ENCODE results near the gene ZNF469. TPM values are rescaled to one million over a fixed set of nuclear protein-coding genes. Genes with fewer than 3 reads are reported as not detected.
A peak's percentile ranks its signal among the peaks of the same experiment; 100 is the strongest.

Gene ZNF469
- total and polyA plus RNA-seq, 9 of the 15 experiments (the other 6 are each of a cell fraction or from before 2014, with no cell fraction given), result 0.01 to 0.04 TPM; not detected in 7

GRCh38 chr16:88384222-88385111 is 1.7 kb downstream of the ZNF469 start (continued):
- TF ChIP-seq CUX1 (CRISPR knock-in tag; IDR thresholded peaks at IDR 0.05), result no peak
- no peak for TF ChIP-seq KAT8 (IDR thresholded peaks at IDR 0.05; ENCODE audit: low read depth)
- TF ChIP-seq ZNF436 (CRISPR knock-in tag; IDR thresholded peaks at IDR 0.05), result no peak
- TF ChIP-seq BCOR (IDR thresholded peaks at IDR 0.05), result 0 out of 2 replicates have a peak, but pooled peaks have one; percentile 14
- no peak for TF ChIP-seq ZNF79 (CRISPR knock-in tag; IDR thresholded peaks at IDR 0.05; ENCODE audit: low read depth)
- TF ChIP-seq EZH2 (IDR thresholded peaks at IDR 0.05; ENCODE audit: borderline replicate concordance, low read depth, low read length), result 0 out of 2 replicates have a peak, but pooled peaks have one; percentile 50
- TF ChIP-seq RBM39 (optimal IDR thresholded peaks at IDR 0.05; ENCODE audit: low read depth, low read length), result no peak
- TF ChIP-seq DDX20 (tag; IDR thresholded peaks at IDR 0.05; ENCODE audit: low read depth), result no peak
- no peak for TF ChIP-seq DNMT1 (IDR thresholded peaks at IDR 0.05)
- no peak for TF ChIP-seq EGR1 (conservative IDR thresholded peaks at IDR 0.05)
- no peak for TF ChIP-seq HNRNPH1 (optimal IDR thresholded peaks at IDR 0.05; ENCODE audit: low read depth, low read length)
- no peak for TF ChIP-seq NR3C1 (CRISPR knock-in tag; IDR thresholded peaks at IDR 0.05)
- no peak for TF ChIP-seq ARID2 (IDR thresholded peaks at IDR 0.05)
- TF ChIP-seq SRSF7 (optimal IDR thresholded peaks at IDR 0.05; ENCODE audit: low read depth, low read length), result no peak
- TF ChIP-seq, protein P1, sequence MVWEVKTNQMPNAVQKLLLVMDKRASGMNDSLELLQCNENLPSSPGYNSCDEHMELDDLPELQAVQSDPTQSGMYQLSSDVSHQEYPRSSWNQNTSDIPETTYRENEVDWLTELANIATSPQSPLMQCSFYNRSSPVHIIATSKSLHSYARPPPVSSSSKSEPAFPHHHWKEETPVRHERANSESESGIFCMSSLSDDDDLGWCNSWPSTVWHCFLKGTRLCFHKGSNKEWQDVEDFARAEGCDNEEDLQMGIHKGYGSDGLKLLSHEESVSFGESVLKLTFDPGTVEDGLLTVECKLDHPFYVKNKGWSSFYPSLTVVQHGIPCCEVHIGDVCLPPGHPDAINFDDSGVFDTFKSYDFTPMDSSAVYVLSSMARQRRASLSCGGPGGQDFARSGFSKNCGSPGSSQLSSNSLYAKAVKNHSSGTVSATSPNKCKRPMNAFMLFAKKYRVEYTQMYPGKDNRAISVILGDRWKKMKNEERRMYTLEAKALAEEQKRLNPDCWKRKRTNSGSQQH (CRISPR knock-in tag; IDR thresholded peaks at IDR 0.05), result no peak
- TF ChIP-seq RREB1 (CRISPR knock-in tag; IDR thresholded peaks at IDR 0.05), result no peak

All from K562 (cell line).